Right atrium auricular region (tissue), 2 donors: ENCODE measurements around the gene PPP1R3E. TPM values are rescaled to one million over a fixed set of nuclear protein-coding genes. Genes with fewer than 3 reads are reported as not detected.
"Not testable (repeated sequence)": the region's sequence is repeated elsewhere in the genome, so short reads cannot be mapped to it uniquely, and the experiment has no call there.

Source experiments
- DNase-seq: peaks from one replicate; pipeline ENCODE4 v3.0.0-alpha.2; 2019; ENCODE audit warnings: low spot score
- H3K27ac ChIP-seq, 2 donors: fragments of 200-600 bp; sonication (generic); 1 replicate in 1 of 2; 2 replicates in 1 of 2; pipeline ENCODE4 v1.5.1; 2016 to 2019
- H3K27me3 ChIP-seq, 2 donors: fragments of 200-600 bp; sonication (generic); one replicate each; pipeline versions ENCODE4 v1.5.1 to v1.6.0; 2017 to 2019
- H3K36me3 ChIP-seq: fragments of 200-600 bp; sonication (generic); one replicate; pipeline ENCODE4 v1.5.1; 2016
- H3K4me1 ChIP-seq, 2 donors: fragments of 200-600 bp; sonication (generic); one replicate each; pipeline versions ENCODE4 v1.5.1 to v1.6.0; 2017 to 2019
- H3K4me3 ChIP-seq, 2 donors: fragments of 200-600 bp; sonication (generic); 1 replicate in 1 of 2; 2 replicates in 1 of 2; pipeline ENCODE4 v1.5.1; 2017 to 2019; ENCODE audit warnings: mild to moderate bottlenecking in 1 of 2, moderate library complexity in 1 of 2
- H3K9me3 ChIP-seq, 2 donors: fragments of 200-600 bp; sonication (generic); one replicate each; pipeline ENCODE4 v1.5.1; 2019
- CTCF ChIP-seq, 2 donors: fragments of 200-600 bp; sonication (generic); IDR thresholded peaks; one replicate each; pipeline ENCODE4 v1.5.1; 2019; ENCODE audit warnings: antibody characterized with exemption in 2 of 2
- total RNA-seq, 2 donors: library from RNA; depleted of rRNA; stranded (reverse); fragments of >200 nt; gene quantifications; one replicate each; pipeline ENCODE4 v1.1.0, GENCODE V29; 2016

The PPP1R3E gene
- total RNA-seq, 2 donors from 2014 or later, result 2.7 to 3.9 TPM

GRCh38 chr14:23284654-23285529 lies 17.8 kb downstream of the PPP1R3E start:
- Histone ChIP-seq H3K27ac (peak overlapping the region; percentile 96 to 99), H3K4me3 (peak overlapping the region; percentile 85 to 98), H3K4me1 (peaks cover 0 to 33% of the 10 kb centered on the region in 2 donors), H3K9me3 (no peaks in the 10 kb centered on the region), H3K27me3 (no peaks in the 10 kb centered on the region), H3K36me3 (no peaks in the 10 kb centered on the region)
- no peak for TF ChIP-seq CTCF (IDR thresholded peaks at IDR 0.05)
- DNase-seq, result no peak

GRCh38 chr14:23281247-23281646 lies 21.4 kb downstream of the PPP1R3E start:
- TF ChIP-seq CTCF (IDR thresholded peaks at IDR 0.05), result no peak

GRCh38 chr14:23277928-23278327 lies 24.7 kb downstream of the PPP1R3E start:
- H3K4me1 ChIP-seq, H3K27ac ChIP-seq, DNase-seq, H3K4me3 ChIP-seq, H3K9me3 ChIP-seq, H3K27me3 ChIP-seq: not testable (repeated sequence)
- peaks cover 11% of the 10 kb centered on the region for H3K36me3 ChIP-seq

More at GRCh38 chr14:23281247-23281646, 21.4 kb downstream of the PPP1R3E start:
- Histone ChIP-seq H3K4me1 (peaks cover 0 to 29% of the 10 kb centered on the region in 2 donors), H3K27me3 (no peaks in the 10 kb centered on the region), H3K27ac (no peak overlapping the region), H3K4me3 (no peak overlapping the region), H3K9me3 (no peaks in the 10 kb centered on the region), H3K36me3 (peaks cover 5% of the 10 kb centered on the region)
- DNase-seq, result no peak

- peaks cover 11% of the 10 kb centered on the region for H3K36me3 ChIP-seq
- TF ChIP-seq CTCF (IDR thresholded peaks at IDR 0.05), result no peak
- H3K27ac ChIP-seq, result no peak overlapping the region
- no peak overlapping the region for H3K4me3 ChIP-seq
- no peak for DNase-seq
- H3K27me3 ChIP-seq, result no peaks in the 10 kb centered on the region
- no peaks in the 10 kb centered on the region for H3K9me3 ChIP-seq
- peaks cover 0 to 8% of the 10 kb centered on the region in 2 donors for H3K4me1 ChIP-seq
These were observed 25.5 kb downstream of the PPP1R3E start for GRCh38 chr14:23277189-23277588.

GRCh38 chr14:23275412-23275811 lies 27.2 kb downstream of the PPP1R3E start:
- Histone ChIP-seq H3K4me3 (no peak overlapping the region), H3K9me3 (no peaks in the 10 kb centered on the region), H3K27ac (no peak overlapping the region), H3K4me1 (peaks cover 0 to 8% of the 10 kb centered on the region in 2 donors), H3K36me3 (peaks cover 11% of the 10 kb centered on the region), H3K27me3 (no peaks in the 10 kb centered on the region)
- no peak for DNase-seq
- TF ChIP-seq CTCF (IDR thresholded peaks at IDR 0.05), result no peak

- no peak for TF ChIP-seq CTCF (IDR thresholded peaks at IDR 0.05)
- no peak for DNase-seq
- no peak overlapping the region for H3K27ac ChIP-seq
- H3K36me3 ChIP-seq, result no peaks in the 10 kb centered on the region
- no peaks in the 10 kb centered on the region for H3K4me1 ChIP-seq
- no peaks in the 10 kb centered on the region for H3K9me3 ChIP-seq
- H3K4me3 ChIP-seq, result no peak overlapping the region
- no peaks in the 10 kb centered on the region for H3K27me3 ChIP-seq
These were observed 33.5 kb downstream of the PPP1R3E start for GRCh38 chr14:23269193-23269592.

- H3K4me3 ChIP-seq, H3K27me3 ChIP-seq, H3K9me3 ChIP-seq, H3K27ac ChIP-seq, H3K4me1 ChIP-seq, DNase-seq, H3K36me3 ChIP-seq: not testable (repeated sequence)
These were observed 41.8 kb downstream of the PPP1R3E start for GRCh38 chr14:23260849-23261248.
